EH (cell line): ENCODE results near the gene CIB4.

Source experiments
- DNase-seq: peaks from one replicate; pipeline ENCODE4 v3.0.0-alpha.2; 2015; ENCODE audit warnings: low read depth

CIB4 gene

GRCh38 chr2:26640781-26641564 lies at the start of gene CIB4:
Gene CIB4, minus strand, starts transcription at chr2:26641366. Its CDS starts 52 bp downstream, at chr2:26641314.
- DNase-seq, result no peak

GRCh38 chr2:26687801-26688200 lies 46.6 kb upstream of the CIB4 start:
- no peak for DNase-seq

GRCh38 chr2:26687328-26687727 lies 46.2 kb upstream of the CIB4 start:
- no peak for DNase-seq

- no peak for DNase-seq
Observed at GRCh38 chr2:26685989-26686839, 45.0 kb upstream of the CIB4 start.

GRCh38 chr2:26685341-26685740 lies 44.2 kb upstream of the CIB4 start:
- no peak for DNase-seq

- DNase-seq, result no peak
Observed at GRCh38 chr2:26683583-26683982, 42.4 kb upstream of the CIB4 start.

- DNase-seq, result peak; percentile 41
Observed at GRCh38 chr2:26682155-26682554, 41.0 kb upstream of the CIB4 start.

GRCh38 chr2:26681656-26682055 lies 40.5 kb upstream of the CIB4 start:
- no peak for DNase-seq

GRCh38 chr2:26679867-26680266 lies 38.7 kb upstream of the CIB4 start:
- DNase-seq, result no peak

GRCh38 chr2:26678035-26678434 lies 36.9 kb upstream of the CIB4 start:
- DNase-seq, result no peak

- DNase-seq, result no peak
Observed at GRCh38 chr2:26675651-26676255, 34.6 kb upstream of the CIB4 start.

GRCh38 chr2:26674771-26675170 lies 33.6 kb upstream of the CIB4 start:
- no peak for DNase-seq

- no peak for DNase-seq
Observed at GRCh38 chr2:26674002-26674751, 33.0 kb upstream of the CIB4 start.

- DNase-seq, result no peak
Observed at GRCh38 chr2:26672818-26673393, 31.7 kb upstream of the CIB4 start.

GRCh38 chr2:26672112-26672817 lies 31.1 kb upstream of the CIB4 start:
- no peak for DNase-seq

- DNase-seq, result no peak
Observed at GRCh38 chr2:26671691-26672090, 30.5 kb upstream of the CIB4 start.

- DNase-seq, result no peak
Observed at GRCh38 chr2:26670931-26671460, 29.8 kb upstream of the CIB4 start.

- DNase-seq, result peak; percentile 37
Observed at GRCh38 chr2:26670171-26670570, 29.0 kb upstream of the CIB4 start.

- peak; percentile 25 for DNase-seq
Observed at GRCh38 chr2:26668856-26669750, 27.9 kb upstream of the CIB4 start.

GRCh38 chr2:26668041-26668440 lies 26.9 kb upstream of the CIB4 start:
- no peak for DNase-seq
